ENCODE measurements around the gene HYAL3. TPM values are rescaled to one million over a fixed set of nuclear protein-coding genes. Genes with fewer than 3 reads are reported as not detected.
A peak's percentile ranks its signal among the peaks of the same experiment; 100 is the strongest.

HYAL3 gene
- total and polyA plus RNA-seq, 2 of the 13 experiments (the other 11 are each of a cell fraction or from before 2014, with no cell fraction given), result 5.5 to 10.4 TPM

DNA sequence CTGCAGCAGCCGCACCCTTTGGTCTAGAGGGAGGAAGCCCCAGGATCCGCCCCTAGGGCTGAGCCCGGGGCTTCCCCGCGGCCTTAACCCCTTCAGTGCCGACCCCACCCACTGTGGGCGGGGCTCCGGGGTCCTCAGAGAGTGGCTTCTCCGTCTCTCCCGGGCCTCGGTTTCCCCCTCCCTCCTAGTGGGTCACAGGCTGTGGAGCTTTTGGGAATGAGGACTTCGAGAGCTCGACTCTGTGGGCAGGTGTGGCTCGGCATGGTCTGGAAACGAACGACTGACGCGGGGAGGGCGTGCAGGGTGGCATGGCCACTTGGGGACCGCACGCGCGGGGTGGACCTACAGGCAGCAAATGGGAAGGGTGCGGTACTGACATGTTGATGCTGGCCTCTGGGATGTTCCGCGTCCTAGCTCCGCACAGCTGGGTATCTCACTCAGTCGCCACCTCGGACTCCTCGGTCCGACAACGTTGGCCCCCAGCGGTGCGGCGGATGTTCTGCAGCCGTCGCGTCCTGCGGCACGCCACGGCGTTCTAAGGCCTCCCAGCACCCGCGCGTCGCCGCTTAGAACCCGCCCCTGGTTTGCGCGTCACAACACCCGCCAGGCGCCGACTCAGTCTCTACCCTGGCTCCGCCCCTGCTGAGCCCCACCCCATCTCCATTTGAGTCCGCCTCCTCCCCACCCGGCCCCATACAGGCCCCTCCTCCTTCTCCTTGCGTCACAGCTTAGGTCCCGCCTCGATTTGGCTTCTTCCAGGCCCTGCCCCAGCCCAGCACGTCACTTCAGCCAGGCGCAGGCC lies at the start of gene HYAL3, which contains the start of gene NAA80 (continued):
- TF ChIP-seq, protein P1, sequence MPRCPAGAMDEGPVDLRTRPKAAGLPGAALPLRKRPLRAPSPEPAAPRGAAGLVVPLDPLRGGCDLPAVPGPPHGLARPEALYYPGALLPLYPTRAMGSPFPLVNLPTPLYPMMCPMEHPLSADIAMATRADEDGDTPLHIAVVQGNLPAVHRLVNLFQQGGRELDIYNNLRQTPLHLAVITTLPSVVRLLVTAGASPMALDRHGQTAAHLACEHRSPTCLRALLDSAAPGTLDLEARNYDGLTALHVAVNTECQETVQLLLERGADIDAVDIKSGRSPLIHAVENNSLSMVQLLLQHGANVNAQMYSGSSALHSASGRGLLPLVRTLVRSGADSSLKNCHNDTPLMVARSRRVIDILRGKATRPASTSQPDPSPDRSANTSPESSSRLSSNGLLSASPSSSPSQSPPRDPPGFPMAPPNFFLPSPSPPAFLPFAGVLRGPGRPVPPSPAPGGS (CRISPR knock-in tag; IDR thresholded peaks at IDR 0.05), result peak; percentile 94; the same call in 1 of the 2 replicates
- TF ChIP-seq SP4 (CRISPR knock-in tag; IDR thresholded peaks at IDR 0.05) (peak; percentile 77), ZBTB7B (CRISPR knock-in tag; IDR thresholded peaks at IDR 0.05) (peak; percentile 35; the same call in 1 of the 2 replicates), ZNF724P (CRISPR knock-in tag; IDR thresholded peaks at IDR 0.05; ENCODE audit: borderline replicate concordance) (0 out of 2 replicates have a peak, but pooled peaks have one; percentile 36), ZNF615 (CRISPR knock-in tag; IDR thresholded peaks at IDR 0.05; ENCODE audit: borderline replicate concordance) (no peak), YEATS4 (CRISPR knock-in tag; IDR thresholded peaks at IDR 0.05; ENCODE audit: borderline replicate concordance) (peak; percentile 67; the same call in 1 of the 2 replicates), MTF2 (CRISPR knock-in tag; IDR thresholded peaks at IDR 0.05; ENCODE audit: borderline replicate concordance) (no peak), ZNF674 (CRISPR knock-in tag; IDR thresholded peaks at IDR 0.05; ENCODE audit: low read depth) (no peak), CEBPB (IDR thresholded peaks at IDR 0.05; ENCODE audit: borderline replicate concordance, low read depth, low read length) (peak; percentile 74), ZNF124 (CRISPR knock-in tag; IDR thresholded peaks at IDR 0.05) (no peak), PITX1 (CRISPR knock-in tag; IDR thresholded peaks at IDR 0.05) (0 out of 2 replicates have a peak, but pooled peaks have one; percentile 6), TMF1 (CRISPR knock-in tag; IDR thresholded peaks at IDR 0.05; ENCODE audit: low read depth) (0 out of 2 replicates have a peak, but pooled peaks have one; percentile 8), ZNF570 (CRISPR knock-in tag; IDR thresholded peaks at IDR 0.05; ENCODE audit: borderline replicate concordance) (no peak), HMGA1 (CRISPR knock-in tag; conservative IDR thresholded peaks at IDR 0.05) (no peak), ZKSCAN8 (CRISPR knock-in tag; IDR thresholded peaks at IDR 0.05; ENCODE audit: borderline replicate concordance) (no peak), SMARCE1 (IDR thresholded peaks at IDR 0.05; ENCODE audit: borderline replicate concordance) (no peak), RELA (CRISPR knock-in tag; IDR thresholded peaks at IDR 0.05) (peak; percentile 25; the same call in 1 of the 2 replicates), ARID2 (CRISPR knock-in tag; IDR thresholded peaks at IDR 0.05; ENCODE audit: borderline replicate concordance) (no peak), NFATC3 (CRISPR knock-in tag; IDR thresholded peaks at IDR 0.05) (no peak), ZNF605 (CRISPR knock-in tag; IDR thresholded peaks at IDR 0.05) (peak; percentile 75), KLF11 (CRISPR knock-in tag; IDR thresholded peaks at IDR 0.05) (no peak), TOE1 (CRISPR knock-in tag; IDR thresholded peaks at IDR 0.05) (no peak; the same call in 1 of the 2 replicates), ZNF205 (CRISPR knock-in tag; IDR thresholded peaks at IDR 0.05) (no peak), CBX2 (IDR thresholded peaks at IDR 0.05; ENCODE audit: low read depth, low read length) (no peak), CBX2 (CRISPR knock-in tag; IDR thresholded peaks at IDR 0.05; ENCODE audit: low read depth) (no peak)
- TF ChIP-seq, protein P2, sequence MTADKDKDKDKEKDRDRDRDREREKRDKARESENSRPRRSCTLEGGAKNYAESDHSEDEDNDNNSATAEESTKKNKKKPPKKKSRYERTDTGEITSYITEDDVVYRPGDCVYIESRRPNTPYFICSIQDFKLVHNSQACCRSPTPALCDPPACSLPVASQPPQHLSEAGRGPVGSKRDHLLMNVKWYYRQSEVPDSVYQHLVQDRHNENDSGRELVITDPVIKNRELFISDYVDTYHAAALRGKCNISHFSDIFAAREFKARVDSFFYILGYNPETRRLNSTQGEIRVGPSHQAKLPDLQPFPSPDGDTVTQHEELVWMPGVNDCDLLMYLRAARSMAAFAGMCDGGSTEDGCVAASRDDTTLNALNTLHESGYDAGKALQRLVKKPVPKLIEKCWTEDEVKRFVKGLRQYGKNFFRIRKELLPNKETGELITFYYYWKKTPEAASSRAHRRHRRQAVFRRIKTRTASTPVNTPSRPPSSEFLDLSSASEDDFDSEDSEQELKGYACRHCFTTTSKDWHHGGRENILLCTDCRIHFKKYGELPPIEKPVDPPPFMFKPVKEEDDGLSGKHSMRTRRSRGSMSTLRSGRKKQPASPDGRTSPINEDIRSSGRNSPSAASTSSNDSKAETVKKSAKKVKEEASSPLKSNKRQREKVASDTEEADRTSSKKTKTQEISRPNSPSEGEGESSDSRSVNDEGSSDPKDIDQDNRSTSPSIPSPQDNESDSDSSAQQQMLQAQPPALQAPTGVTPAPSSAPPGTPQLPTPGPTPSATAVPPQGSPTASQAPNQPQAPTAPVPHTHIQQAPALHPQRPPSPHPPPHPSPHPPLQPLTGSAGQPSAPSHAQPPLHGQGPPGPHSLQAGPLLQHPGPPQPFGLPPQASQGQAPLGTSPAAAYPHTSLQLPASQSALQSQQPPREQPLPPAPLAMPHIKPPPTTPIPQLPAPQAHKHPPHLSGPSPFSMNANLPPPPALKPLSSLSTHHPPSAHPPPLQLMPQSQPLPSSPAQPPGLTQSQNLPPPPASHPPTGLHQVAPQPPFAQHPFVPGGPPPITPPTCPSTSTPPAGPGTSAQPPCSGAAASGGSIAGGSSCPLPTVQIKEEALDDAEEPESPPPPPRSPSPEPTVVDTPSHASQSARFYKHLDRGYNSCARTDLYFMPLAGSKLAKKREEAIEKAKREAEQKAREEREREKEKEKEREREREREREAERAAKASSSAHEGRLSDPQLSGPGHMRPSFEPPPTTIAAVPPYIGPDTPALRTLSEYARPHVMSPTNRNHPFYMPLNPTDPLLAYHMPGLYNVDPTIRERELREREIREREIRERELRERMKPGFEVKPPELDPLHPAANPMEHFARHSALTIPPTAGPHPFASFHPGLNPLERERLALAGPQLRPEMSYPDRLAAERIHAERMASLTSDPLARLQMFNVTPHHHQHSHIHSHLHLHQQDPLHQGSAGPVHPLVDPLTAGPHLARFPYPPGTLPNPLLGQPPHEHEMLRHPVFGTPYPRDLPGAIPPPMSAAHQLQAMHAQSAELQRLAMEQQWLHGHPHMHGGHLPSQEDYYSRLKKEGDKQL (CRISPR knock-in tag; IDR thresholded peaks at IDR 0.05; ENCODE audit: low read depth), result no peak; the same call in 1 of the 2 replicates
